GM19438 (cell line): ENCODE measurements around the gene NLRP6.

Experiments
- ATAC-seq: cut with Tn5 transposase; IDR thresholded peaks from one replicate; pipeline ENCODE4 v1.9.1; 2021; ENCODE audit warnings: low read depth; ENCODE audit not compliant: unreplicated experiment

The NLRP6 gene

DNA sequence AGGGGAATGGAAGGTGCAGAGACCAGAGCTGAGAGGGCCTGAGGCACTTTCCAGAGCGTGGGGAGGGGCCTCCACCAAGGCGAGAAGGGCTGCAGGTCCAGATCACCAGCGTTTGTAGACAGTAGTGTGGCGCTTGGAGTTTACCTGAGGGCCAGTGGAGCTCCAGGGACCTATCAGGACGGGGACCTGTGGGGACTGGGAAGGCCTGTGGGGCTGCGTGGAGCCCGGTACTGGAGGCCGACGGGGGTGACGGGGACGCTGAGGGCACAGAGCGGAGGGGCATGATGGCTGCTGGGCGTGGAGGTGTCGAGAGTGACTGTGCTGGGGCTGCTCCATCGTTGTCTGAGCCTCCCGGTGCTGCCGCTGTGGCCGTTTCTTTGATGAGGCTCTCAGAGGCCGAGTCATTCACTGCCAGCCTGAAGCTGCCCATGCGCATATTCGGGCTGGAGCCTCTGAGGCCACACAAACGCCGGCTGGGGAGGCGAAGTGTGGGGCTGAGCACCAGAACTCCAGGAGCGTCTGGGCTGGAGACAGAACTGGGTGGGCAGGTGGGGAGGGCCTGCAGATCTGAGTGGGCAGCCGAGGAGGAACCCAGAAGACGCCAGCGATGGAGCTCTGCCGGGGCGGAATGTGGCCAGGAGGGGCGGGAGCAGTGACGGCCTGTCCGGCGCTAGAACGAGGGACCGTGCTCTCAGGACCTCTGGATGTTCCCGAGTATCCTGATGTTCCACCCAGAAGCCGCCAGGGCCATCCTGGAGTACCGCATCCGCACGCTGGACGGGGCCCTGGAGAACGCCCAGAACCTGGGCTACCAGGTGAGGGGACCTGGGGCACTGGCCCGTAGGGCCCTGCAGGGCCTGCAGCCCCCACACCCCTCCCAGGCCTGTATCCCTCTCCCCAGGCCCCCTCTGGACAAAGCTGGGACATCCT lies 13.3 kb downstream of the NLRP6 start:
- ATAC-seq: no peak

DNA sequence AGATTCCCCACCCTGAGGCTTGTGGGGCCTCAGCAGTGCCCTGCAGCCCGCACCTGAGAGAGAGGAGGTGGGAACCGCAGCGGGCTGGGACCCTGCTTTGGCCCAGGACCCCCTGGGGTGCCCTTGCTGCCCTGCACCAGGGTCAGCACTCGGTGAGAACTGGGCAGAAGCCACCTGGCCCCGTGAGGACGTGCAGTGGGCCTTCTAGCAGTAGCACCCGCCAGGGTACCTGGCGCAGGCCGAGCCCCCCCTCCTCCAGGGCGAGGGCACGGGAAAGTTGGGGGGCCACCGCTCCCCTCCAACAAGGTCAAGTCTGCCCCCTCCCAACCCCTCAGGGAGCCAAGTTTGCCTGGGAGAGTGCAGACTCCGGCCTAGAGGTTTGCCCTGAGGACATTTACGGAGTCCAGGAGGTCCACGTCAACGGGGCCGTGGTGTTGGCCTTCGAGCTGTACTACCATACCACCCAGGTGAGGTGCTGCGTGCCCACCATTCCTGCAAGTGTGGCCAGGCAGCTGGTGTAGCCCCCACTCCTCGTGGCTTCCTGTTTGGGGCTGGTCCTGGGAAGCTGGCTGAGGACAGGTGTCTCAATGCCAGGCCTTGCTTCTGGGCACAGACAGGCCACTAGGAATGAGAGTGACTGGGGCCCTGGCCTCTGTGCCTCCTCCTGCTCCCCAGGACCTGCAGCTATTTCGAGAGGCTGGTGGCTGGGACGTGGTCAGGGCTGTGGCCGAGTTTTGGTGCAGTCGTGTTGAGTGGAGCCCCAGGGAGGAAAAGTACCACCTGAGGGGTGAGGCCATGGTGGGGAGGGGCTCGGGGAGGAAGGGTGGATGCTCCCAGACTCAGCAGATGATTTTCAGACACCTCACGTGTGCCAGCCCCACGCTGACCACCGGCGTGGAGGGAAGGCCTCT lies 14.3 kb downstream of the NLRP6 start:
- ATAC-seq: no peak

DNA sequence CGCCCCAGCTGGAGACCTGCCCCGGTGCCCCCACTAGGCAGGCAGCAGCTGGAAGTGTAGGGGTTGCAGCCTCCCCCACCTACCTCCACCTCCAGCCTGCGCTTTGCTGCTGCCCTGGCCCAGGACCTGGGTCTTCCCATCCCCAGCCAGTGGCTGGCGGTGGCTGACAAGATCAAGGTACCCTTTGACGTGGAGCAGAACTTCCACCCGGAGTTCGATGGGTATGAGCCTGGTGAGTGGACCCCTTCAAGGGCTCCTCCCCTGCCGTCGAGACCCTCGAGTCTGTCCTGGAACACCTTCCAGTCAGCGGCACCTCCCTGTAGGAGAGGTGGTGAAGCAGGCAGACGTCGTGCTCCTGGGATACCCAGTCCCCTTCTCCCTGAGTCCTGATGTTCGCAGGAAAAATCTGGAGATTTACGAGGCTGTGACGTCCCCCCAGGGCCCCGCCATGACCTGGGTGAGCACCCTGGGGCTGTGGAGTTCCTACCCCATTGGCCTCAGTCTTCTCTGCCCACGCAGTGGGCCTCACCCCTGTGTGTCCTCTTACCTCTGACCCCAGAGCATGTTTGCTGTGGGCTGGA lies 15.2 kb downstream of the NLRP6 start:
- no peak for ATAC-seq

DNA sequence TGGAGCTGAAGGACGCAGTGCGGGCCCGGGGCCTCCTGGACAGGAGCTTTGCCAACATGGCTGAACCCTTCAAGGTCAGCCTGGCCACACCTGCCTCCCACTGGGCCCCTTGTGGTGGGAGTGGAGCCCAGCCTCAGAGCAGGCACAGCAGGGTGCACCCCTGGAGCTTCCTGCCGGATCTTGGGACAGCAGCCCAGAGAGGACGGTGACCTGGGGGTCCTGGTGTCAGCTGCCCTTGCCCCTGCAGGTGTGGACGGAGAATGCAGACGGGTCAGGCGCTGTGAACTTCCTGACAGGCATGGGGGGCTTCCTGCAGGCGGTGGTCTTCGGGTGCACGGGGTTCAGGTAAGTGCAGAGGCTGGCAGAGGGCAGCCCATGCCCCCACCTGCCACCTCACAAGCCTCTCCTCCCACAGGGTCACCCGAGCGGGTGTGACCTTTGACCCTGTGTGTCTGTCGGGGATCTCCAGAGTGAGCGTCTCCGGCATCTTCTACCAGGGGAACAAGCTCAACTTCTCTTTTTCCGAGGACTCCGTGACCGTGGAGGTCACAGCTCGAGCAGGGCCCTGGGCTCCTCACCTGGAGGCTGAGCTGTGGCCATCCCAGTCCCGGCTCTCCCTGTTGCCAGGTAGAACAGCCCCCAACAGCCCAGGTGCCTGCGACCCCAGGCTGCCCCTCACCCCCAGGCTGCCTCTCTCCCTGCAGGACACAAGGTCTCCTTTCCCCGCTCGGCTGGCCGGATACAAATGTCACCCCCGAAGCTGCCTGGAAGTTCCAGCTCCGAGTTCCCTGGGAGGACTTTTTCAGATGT lies 15.8 kb downstream of the NLRP6 start:
- no peak for ATAC-seq

DNA sequence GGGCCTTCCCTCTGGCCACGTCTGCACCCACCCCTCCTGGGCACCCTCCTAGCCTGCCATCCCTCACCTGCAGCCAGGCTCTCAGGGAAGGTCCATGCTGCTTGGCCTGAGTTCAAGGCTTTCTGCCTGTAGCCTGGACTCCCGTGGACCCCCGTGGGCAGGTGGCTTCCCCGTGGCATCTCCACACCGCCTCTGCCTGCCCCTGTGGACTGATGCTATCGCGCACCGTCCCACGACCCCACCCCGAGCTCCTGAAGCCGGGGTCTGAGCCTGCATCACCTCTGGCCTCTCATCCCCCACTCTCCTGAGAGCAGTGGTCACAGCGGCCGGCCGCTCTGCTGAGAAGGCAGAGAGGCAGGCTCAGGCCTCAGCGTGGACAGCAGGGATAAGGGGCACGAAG lies 16.6 kb downstream of the NLRP6 start:
- no peak for ATAC-seq

DNA sequence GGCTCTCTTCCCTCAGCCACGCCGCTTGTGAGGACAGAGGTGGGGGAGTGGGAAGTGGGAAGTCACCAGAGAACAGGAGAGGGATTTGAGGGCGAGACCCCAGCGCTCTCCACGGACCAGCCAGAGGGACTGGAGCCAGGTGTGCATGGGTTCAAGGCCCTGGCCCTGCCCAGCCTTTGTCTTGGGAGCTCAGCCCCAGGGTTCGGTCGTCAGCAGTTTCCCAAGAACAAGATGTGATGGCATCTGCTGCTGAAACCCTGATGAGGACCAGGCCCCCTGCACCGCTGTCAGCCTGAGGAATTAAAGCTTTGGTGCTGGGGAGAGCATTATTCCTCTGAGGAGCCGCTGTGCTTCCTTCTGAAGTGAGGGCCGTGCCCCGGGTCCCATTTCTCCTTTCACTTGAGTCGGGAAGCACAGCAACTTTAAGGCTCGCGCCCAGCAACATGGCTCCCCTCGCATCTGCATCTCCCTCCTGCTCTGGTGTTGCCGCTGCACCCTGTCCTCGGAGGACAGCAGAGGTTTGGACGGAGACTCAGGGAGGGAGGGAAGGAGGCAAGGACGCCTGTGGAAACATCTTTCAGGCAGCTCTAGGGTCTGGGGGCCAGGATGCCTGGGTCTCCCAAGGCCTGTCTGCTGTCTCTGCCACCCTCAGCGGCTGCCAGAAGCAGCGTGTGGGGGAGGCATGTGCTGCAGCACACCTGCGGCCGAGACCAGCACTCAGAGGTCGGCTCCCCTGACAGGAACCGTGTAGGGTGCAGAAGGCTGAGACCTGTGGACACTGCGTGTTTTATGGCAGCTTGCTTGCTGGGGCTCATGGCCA lies 17.4 kb downstream of the NLRP6 start:
- ATAC-seq: no peak

DNA sequence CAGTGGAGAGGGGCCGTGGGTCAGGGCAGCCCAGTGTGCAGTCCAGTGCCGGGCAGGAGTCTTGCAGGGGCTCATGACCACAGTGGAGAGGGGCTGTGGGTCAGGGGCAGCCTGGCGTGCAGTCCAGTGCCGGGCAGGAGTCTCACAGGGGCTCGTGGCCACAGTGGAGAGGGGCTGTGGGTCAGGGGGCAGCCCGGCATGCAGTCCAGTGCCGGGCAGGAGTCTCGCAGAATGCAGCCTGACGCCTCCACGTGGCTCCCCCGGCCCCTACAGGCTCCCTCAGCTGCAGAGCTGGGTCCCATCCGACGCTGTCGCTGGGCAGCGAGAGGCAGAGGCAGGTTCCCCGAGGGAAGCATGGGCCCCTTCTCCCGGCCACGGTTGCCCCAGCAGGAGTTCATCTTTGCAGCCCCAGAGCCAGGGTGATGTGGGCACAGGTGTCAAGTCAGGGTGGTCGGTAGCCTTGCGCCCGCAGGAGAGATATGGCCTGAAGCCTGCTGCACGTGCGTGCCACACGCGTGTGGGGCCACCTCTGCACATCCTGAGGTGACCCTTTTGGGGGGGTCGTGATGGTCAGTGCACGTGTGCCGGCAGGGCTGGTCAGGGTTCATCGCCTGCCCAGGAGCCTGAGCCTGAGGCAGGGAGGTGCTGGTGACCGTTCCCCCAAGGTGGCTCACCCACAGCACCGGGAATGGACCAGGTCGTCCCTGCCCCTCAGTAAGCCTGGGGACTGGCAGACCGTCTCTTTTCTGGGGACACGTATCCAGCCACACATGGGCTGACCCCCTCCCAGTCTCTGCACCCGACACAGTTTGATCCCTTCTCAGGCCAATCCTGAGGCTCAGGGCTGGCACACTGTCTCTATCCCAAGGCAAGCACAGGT lies 18.2 kb downstream of the NLRP6 start:
- no peak for ATAC-seq

DNA sequence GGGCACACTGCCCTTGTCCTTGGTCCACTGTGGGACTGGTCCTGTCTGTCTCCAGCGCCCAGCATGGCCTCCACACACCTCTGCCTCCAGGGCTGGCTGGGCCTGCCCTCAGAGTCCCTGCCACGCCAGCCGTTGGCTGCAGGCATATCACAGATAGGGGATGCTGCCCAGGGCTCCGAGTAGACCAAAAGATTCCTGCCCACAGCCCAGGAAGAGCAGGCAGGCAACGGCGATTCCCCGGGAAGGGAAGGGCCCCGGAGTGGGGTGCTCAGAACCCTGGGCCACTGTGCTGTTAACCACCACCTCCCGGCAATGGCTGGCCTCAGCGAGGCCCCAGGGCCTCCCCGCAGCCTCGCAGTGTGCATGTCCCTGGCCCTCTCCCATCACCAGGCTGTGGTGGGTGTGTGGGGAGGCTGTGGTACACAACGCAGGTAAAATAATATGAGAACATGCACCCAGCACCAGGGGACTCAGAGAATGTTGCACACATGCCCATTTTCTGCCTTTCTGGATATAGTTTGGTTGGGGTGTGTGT lies 18.9 kb downstream of the NLRP6 start:
- ATAC-seq: no peak

DNA sequence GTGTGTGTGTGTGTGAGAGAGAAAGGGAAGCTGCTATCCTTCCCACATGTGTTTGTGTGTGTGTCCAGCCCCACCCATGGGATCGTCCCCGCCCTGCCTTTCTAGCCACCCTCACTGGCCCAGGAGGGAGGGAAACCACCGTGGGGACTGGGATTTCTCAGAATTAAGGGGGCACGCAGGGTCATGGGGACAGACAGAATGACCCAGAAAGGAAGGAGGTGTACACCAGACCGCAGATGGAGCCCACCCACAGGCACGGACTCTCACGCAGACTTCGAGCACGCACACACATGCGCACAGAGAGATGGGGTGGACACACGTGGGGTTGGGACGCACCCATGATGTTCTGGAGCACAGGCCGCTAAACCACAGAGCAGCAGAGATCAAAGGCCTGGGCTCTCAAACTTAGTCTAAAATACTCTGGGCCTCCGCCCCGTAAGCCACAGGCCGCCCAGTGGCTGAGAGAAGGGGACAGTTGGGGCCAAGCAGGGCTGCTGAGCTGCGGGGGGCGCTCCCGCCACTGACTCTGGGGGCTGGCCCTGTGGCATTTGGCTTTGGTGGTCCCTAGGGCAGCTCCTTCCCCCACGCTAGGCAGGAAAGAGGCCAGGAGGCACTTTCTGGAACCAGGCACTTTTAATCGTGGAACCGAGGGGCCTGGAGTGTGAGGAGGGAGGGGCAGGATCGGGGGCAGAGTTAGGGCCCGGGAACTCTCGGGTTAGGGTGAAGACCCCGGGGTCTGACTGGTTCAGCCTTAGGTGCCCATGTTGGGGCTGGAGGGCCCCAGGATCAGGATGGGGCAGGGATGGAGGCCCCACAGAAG lies 19.6 kb downstream of the NLRP6 start:
- no peak for ATAC-seq

DNA sequence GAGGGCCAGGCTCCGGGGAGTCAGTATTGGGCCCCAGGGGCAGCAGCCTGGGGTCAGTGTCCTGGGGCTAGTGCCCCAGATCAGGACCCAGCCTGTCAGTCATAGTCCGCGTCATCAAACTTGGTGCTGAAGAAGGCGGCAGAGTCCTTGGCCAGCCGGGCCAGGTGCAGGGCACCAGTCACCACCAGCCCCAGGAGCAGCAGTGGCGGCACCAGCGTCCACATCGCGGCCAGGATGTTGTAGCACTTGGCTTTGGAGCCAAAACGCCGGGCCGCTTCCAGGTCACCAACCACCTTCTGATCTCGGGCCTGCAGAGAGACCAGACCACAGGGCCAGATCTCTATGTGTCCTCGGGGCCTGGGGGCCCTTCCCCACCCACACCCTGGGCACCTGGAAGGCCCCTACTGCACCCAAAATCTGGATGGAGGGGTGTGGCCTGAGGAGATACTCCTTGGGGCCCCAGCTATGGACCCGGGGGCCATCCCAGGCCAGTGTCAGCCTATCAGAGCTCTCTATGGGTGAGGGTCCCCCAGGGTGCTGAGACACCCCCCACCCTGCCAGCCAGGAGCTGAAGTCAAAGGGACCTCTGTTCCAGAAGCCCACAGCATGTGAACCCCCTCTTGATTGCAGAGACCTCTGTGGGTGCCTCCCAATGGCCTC lies 20.3 kb downstream of the NLRP6 start:
- no peak for ATAC-seq

DNA sequence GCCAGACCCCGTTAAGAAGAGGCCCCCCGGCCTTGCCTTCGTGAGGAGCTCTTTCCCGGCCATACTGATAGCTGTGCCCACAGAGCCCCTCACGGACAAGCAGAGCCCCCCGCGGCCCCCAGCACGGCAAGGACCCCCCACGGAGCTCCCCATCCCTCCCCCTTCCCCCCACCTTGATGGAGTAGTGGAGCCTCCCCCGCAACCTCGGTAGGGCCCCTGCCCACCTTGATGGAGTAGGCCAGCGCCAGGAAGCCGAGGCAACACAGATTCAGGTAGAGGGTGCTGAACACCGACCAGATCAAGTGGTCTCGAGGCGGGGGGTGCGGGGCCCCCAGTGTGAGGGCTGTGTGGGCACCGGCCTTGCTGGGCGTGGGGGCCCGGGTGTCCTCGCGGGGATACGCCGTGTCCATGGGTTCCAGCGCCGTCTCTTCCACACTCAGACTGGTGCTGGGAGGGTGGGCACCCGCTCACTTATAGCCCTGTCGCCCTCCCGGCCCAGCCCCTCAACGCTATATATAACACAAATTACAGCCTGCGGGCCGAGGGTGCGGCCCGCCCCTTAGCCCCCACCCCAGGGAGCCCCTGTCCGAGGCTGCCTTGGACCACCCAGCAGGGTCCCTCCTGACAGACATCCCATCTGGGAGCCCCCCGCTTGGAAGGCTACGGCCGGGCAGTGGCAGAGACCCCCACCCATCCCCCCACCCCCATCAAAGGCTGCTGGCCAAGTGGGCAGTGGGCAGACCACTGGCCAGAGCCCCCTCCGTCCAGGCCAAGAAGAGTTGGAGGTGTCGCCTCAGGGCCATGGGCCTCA lies 21.1 kb downstream of the NLRP6 start, which contains the start of gene IFITM5:
Gene IFITM5 (minus strand): TSS at position 446 of the 811 bp plus-strand sequence. CDS start 36 bp downstream, at position 410.
- ATAC-seq: no peak

DNA sequence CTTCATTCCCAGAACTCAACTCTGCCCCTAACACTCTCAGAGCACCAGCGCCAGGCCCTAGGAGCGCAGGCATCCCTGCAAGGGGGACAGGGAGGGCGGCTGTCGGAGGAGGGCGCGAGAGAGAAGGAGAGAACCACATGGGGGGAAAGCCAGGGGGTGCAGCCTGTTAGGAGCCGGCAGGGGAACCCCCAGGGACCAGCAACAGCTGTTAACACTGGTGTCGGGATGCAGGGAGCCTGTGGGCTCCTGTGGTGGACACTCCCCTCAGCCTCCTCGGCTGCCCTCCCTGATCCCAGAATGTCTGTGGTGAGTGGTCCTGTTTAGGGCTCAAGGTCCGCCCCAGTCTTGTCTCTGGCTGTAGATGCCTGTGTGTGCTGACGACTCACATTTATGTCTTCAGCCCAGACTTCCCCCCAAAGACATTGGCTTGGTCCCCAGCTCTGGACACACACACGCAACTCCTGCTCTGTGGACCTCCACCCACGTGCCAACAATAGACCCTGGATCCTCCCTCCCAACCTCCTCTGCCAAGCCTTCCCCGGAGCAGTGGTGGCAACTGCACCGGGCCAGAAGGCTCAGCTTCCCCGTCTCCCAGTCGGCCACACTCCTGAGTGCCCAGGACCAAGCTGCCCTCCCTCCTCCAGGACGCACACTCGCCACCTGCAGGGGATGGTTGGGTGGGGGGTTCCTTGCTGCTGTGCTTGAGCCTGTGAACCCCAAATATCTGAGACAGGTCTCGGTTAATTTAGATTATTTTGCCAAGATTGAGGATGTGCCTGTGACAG lies 21.9 kb downstream of the NLRP6 start:
- no peak for ATAC-seq

DNA sequence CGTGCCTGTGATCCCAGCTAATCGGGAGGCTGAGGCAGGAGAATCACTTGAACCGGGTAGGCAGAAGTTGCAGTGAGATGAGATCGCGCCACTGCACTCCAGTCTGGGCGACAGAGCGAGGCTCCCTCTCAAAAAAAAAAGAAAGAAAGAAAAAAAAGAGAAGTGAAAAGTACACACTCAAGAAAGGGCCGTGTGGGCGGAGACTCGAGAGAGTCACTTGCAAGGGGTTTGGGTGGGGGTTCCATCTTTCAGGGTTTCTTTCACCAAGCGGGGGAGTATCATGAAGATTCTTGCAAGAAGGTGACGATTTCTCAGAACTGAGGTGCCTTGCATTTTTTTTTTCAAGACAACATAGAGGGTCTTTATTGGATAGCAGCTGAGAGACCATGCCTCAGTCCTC lies 25.2 kb downstream of the NLRP6 start:
- no peak for ATAC-seq

DNA sequence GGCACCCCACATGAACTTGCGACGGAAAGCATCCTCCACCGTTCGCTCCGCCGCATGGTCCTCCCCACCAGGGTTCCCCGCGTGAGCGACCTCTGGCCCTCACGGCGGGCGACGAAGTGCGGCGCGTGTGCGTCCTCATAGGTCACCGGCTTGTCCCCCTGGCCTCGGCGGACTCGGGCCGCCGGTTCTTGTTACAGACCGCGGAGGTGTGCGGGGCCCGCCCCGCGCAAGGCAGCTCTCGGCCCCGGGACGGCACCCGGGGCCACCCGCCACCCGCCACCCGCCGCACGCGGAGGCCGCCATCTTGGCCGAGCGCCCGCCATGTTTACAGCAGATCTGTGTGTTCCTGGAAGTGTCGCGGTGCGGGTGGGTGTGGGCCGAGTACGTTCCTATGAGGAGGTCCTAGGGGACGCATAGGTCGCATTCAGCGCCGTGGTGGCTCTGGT lies 25.9 kb downstream of the NLRP6 start:
- ATAC-seq: no peak
